Measurements from ENCODE around the gene KIAA1755.

KIAA1755 gene

DNA sequence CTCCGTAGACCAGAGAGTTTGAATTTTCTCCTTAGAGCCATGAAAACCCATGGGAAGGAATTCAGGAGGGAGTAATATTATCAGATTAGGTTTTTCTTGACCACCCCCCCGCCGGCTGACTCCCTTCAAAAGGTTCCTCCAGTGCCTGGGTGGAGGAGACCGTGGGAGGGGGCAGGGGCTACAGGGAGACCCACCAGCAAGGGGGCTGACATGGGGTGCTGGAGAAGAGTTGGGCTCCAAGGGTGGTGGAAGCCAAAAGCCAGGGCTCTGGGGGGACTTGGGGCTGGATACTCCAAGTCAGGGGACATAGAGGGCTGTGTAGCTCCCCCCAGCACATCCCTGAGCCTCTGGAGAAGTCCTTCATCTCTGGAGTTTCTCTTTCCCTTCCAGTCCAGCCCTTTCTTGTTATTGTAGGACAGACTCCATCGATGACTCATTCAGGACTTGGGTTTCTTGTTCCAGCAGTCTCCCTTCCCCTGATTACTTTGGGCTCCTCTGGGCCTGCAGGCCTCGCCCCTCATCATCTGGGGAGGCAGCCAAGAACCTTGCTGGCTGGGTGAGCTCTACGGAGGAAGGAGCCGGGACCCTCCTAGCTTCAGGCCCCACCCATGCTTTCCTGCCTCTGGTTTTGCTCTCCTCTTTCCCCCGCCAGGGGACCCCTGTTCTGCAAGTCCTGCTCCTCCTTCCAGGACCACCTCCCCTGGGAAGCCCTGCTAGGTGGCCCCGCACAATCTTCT is 10.5 kb upstream of the KIAA1755 start:
- no peak for DNase-seq (ENCODE audit: low read depth)
- H3K4me3 ChIP-seq (ENCODE audit: low read depth, low read length) = no peak overlapping the region
- TF ChIP-seq CTCF (IDR thresholded peaks at IDR 0.05; ENCODE audit: insufficient read depth, low read depth, low read length, missing control alignments) = no peak

- no peak for DNase-seq (ENCODE audit: low read depth)
- H3K4me3 ChIP-seq (ENCODE audit: low read depth, low read length) = no peak overlapping the region
- TF ChIP-seq CTCF (IDR thresholded peaks at IDR 0.05; ENCODE audit: insufficient read depth, low read depth, low read length, missing control alignments) = no peak
Observed at GRCh38 chr20:38269715-38270114, 9.2 kb upstream of the KIAA1755 start.

DNA sequence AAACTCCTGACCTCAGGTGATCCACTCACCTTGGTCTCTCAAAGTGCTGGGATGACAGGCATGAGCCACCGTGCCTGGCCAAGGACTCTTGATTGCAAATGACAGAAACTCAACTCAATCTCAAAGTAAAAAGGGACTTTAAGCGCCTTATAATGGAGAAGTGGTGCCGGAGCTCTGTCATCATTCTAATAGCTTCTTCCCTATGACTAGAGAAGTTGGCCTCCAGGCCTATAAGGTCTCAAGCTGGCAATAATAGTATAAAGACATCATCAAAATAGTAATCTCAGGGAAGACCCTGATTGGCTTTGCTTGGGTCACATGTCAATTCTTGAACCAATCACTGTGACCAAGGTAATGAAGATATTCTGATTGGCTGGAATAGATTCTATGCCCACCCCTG is 8.5 kb upstream of the KIAA1755 start:
- TF ChIP-seq CTCF (IDR thresholded peaks at IDR 0.05; ENCODE audit: insufficient read depth, low read depth, low read length, missing control alignments) = no peak
- no peak overlapping the region for H3K4me3 ChIP-seq (ENCODE audit: low read depth, low read length)
- no peak for DNase-seq (ENCODE audit: low read depth)

- DNase-seq (ENCODE audit: low read depth) = no peak
- no peak for TF ChIP-seq CTCF (IDR thresholded peaks at IDR 0.05; ENCODE audit: insufficient read depth, low read depth, low read length, missing control alignments)
- no peak overlapping the region for H3K4me3 ChIP-seq (ENCODE audit: low read depth, low read length)
Observed at GRCh38 chr20:38267901-38268514, 7.5 kb upstream of the KIAA1755 start.

GRCh38 chr20:38267296-38267695 is 6.8 kb upstream of the KIAA1755 start:
- TF ChIP-seq CTCF (IDR thresholded peaks at IDR 0.05; ENCODE audit: insufficient read depth, low read depth, low read length, missing control alignments) = no peak

GRCh38 chr20:38266426-38266825 is 5.9 kb upstream of the KIAA1755 start:
- H3K4me3 ChIP-seq (ENCODE audit: low read depth, low read length) = no peak overlapping the region
- TF ChIP-seq CTCF (IDR thresholded peaks at IDR 0.05; ENCODE audit: insufficient read depth, low read depth, low read length, missing control alignments) = no peak
- DNase-seq (ENCODE audit: low read depth) = no peak

More at GRCh38 chr20:38267296-38267695, 6.8 kb upstream of the KIAA1755 start:
- DNase-seq (ENCODE audit: low read depth) = no peak
- no peak overlapping the region for H3K4me3 ChIP-seq (ENCODE audit: low read depth, low read length)
